Tibial nerve (tissue), 4 donors: ENCODE measurements around the gene UNC93A. TPM values are rescaled to one million over a fixed set of nuclear protein-coding genes. Genes with fewer than 3 reads are reported as not detected.

Experiments
- DNase-seq, 2 donors: peaks; one replicate each; pipeline ENCODE4 v3.0.0-alpha.2; 2019; ENCODE audit warnings: low spot score in 2 of 2
- H3K27ac ChIP-seq, 4 donors: fragments of 200-600 bp; sonication (generic) in 3 of 4; one replicate each; pipeline ENCODE4 v1.5.1; 2017 to 2019; ENCODE audit warnings: mild to moderate bottlenecking in 1 of 4
- H3K27me3 ChIP-seq, 2 donors: fragments of 200-600 bp; sonication (generic) in 1 of 2; one replicate each; pipeline versions ENCODE4 v1.5.1 to v1.6.0; 2017 to 2019
- H3K36me3 ChIP-seq, 3 donors: fragments of 200-600 bp; sonication (generic); one replicate each; pipeline ENCODE4 v1.5.1; 2018 to 2019
- H3K4me1 ChIP-seq, 4 donors: fragments of 200-600 bp; sonication (generic) in 3 of 4; one replicate each; pipeline ENCODE4 v1.5.1; 2017 to 2019
- H3K4me3 ChIP-seq, 4 donors: fragments of 200-600 bp; sonication (generic) in 3 of 4; one replicate each; pipeline ENCODE4 v1.5.1; 2017 to 2019; ENCODE audit warnings: mild to moderate bottlenecking in 1 of 4, moderate library complexity in 1 of 4
- H3K9me3 ChIP-seq, 4 donors: fragments of 200-600 bp; sonication (generic) in 3 of 4; one replicate each; pipeline ENCODE4 v1.5.1; 2017 to 2019
- EP300 ChIP-seq, 2 donors: sonication (generic); formaldehyde crosslinking; IDR thresholded peaks; one replicate each; pipeline ENCODE4 v1.6.1; 2017; ENCODE audit warnings: antibody characterized with exemption in 2 of 2, mild to moderate bottlenecking in 1 of 2
- POLR2A ChIP-seq, 2 donors: fragments of 450-650 bp; IDR thresholded peaks; one replicate each; pipeline ENCODE4 v1.6.1; 2017; ENCODE audit warnings: antibody characterized with exemption in 2 of 2, mild to moderate bottlenecking in 2 of 2, moderate library complexity in 2 of 2
- WGBS, 2 donors: methylation state at CpG; one replicate each; pipeline ENCODE4 v1.1.5; 2018; 5-methylcytosine and 5-hydroxymethylcytosine counted together
- total RNA-seq, 4 donors: library from RNA; depleted of rRNA; stranded (reverse); fragments of >200 nt; gene quantifications; one replicate each; pipeline ENCODE4 v1.1.0, GENCODE V29; 2016
- TF ChIP-seq, protein P1 (sequence below), 5 experiments: fragments of 200-600 bp in 3 of 5; fragments of 450-650 bp in 2 of 5; sonication (generic) in 3 of 5; IDR thresholded peaks; one replicate each; pipeline ENCODE4 v1.5.1; 2016 to 2019; ENCODE audit warnings: antibody characterized with exemption in 5 of 5, mild to moderate bottlenecking in 3 of 5, moderate library complexity in 2 of 5

UNC93A gene
- total RNA-seq, 4 donors from 2014 or later = not detected

DNA sequence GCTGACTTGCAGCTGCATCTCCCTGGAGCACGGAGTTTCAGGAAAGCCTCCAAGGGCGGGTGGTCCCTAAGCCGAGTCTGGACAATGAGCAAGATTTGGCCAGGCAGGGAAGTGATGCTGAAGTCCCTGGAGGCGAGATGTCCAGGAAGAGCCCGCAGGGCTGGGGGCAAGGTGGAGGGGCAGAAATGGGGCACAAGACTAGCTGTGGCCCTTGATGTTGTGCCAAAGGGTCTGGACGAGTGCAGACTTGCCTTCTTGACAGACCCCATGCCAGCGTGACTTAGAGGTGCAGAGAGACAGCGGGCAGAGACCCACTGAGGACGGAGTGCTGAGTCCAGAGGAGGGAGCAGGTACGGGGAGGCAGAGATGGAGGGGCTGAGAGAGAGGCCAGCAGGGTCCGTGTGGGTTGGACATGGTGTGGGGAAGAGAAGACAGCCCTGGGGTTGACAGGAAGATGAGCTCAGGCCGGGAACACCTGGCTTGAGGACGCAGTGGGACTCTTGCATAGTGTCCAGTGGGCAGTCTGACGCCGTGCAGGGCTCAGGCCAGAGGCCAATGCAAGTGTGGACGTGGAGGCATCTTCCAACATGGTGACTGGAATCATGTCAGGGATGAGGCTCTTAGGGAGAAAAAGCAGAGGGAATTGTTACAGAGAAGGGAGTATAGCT lies 8.7 kb downstream of the UNC93A start:
- Histone ChIP-seq H3K27ac (no peak overlapping the region), H3K9me3 (no peaks in the 10 kb centered on the region), H3K4me1 (no peaks in the 10 kb centered on the region), H3K4me3 (no peak overlapping the region), H3K36me3 (no peaks in the 10 kb centered on the region), H3K27me3 (no peaks in the 10 kb centered on the region)
- DNase-seq = no peak
- TF ChIP-seq, protein P1, sequence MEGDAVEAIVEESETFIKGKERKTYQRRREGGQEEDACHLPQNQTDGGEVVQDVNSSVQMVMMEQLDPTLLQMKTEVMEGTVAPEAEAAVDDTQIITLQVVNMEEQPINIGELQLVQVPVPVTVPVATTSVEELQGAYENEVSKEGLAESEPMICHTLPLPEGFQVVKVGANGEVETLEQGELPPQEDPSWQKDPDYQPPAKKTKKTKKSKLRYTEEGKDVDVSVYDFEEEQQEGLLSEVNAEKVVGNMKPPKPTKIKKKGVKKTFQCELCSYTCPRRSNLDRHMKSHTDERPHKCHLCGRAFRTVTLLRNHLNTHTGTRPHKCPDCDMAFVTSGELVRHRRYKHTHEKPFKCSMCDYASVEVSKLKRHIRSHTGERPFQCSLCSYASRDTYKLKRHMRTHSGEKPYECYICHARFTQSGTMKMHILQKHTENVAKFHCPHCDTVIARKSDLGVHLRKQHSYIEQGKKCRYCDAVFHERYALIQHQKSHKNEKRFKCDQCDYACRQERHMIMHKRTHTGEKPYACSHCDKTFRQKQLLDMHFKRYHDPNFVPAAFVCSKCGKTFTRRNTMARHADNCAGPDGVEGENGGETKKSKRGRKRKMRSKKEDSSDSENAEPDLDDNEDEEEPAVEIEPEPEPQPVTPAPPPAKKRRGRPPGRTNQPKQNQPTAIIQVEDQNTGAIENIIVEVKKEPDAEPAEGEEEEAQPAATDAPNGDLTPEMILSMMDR (IDR thresholded peaks at IDR 0.05) = no peak
- TF ChIP-seq EP300 (IDR thresholded peaks at IDR 0.05) (no peak), POLR2A (IDR thresholded peaks at IDR 0.05) (no peak)
- 85 to 96% methylated on average over 16 of the region's 16 CpGs for WGBS, 2 donors

DNA sequence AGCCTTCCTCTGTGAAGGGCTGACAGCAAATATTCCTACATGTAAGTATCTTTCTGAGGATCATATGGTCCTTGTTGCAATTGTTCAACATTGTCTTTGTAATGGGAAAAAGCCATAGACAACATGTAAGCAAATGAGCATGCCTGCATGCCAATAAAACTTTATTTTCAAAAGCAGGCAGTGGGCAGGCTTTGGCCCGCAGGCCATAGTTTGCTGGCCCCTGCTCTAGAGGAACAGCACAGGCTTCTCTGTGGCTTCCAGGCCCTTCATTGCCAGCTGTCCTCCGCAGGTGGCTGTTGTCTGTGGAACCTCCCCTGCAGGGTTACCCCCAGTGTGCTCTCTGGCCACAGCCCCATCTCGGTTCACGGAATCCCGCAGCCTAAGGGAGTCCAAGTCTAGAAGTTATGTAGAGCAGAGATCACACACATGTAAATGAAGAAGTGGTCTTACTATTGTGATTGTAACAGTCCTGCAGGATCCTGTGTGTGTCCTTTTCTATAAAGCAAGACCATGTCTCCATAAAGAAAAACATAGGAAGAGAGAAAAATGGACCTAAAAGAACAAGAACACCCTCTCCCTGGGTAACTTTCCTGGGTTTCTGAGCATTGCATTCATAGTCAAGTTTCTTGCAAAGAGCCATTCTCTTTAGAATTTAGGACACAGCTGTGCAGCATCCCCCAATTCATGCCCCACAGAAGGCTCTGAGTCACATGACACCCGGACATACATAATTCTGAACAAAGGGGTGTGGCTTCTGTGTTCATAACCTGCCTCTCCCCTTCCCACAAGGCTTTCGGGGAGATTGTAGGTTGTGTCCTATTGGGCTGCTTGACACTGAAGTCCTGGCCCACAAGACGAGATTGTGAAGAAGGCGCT lies 10.0 kb downstream of the UNC93A start:
- TF ChIP-seq POLR2A (IDR thresholded peaks at IDR 0.05) (no peak), EP300 (IDR thresholded peaks at IDR 0.05) (no peak)
- TF ChIP-seq, protein P1 (IDR thresholded peaks at IDR 0.05) = no peak
- Histone ChIP-seq H3K27me3 (no peaks in the 10 kb centered on the region), H3K4me1 (no peaks in the 10 kb centered on the region), H3K27ac (no peak overlapping the region), H3K4me3 (no peak overlapping the region), H3K9me3 (no peaks in the 10 kb centered on the region), H3K36me3 (no peaks in the 10 kb centered on the region)
- WGBS, 2 donors = 75 to 82% methylated on average over 9 of the region's 9 CpGs
- DNase-seq = no peak

DNA sequence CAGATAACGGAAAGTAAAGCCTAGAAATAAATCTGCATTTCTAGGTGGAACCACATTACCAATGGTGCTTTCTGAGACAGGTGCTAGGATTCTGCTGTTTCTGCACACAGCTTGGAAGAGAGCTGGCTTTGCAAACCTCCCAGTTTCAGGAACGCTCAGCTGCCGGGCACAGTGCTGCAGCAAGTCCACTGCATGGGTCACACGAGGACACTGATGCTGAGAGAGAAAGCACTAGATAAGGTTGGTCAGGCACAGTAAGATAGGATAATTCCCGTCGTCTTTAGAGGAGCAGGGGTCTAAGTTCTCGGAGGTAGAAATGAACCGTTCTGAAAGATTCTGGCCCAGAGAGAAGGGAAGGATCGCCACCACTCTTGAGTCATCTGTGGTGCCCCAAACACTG lies 11.0 kb downstream of the UNC93A start:
- Histone ChIP-seq H3K4me1 (no peaks in the 10 kb centered on the region), H3K4me3 (no peak overlapping the region), H3K9me3 (no peaks in the 10 kb centered on the region), H3K36me3 (no peaks in the 10 kb centered on the region), H3K27me3 (no peaks in the 10 kb centered on the region), H3K27ac (no peak overlapping the region)
- no peak for DNase-seq
- TF ChIP-seq POLR2A (IDR thresholded peaks at IDR 0.05) (no peak), EP300 (IDR thresholded peaks at IDR 0.05) (no peak)
- TF ChIP-seq, protein P1 (IDR thresholded peaks at IDR 0.05) = no peak
- WGBS, 2 donors = 84 to 89% methylated on average over 9 of the region's 9 CpGs

DNA sequence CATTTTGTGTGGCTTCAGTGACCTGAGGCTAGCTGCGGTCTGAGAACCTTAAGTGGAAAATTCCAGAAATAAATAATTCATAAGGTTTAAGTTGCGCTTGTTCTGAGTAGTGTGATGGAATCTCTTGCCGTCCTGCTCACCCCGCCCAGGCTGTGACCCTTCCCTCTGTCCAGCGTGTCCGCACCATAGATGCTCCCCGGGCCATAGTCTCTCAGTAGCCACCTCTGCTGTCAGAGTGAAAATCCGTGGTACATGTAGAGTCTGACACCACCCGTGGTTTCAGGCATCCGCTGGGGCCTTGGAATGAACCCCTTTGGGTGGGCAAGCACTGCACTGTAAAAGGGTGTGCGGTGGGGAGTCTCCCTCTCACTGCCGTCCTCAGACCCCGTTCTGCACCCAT lies 11.7 kb downstream of the UNC93A start:
- no peaks in the 10 kb centered on the region for H3K9me3 ChIP-seq
- H3K4me3 ChIP-seq = no peak overlapping the region
- H3K36me3 ChIP-seq = no peaks in the 10 kb centered on the region
- WGBS, 2 donors = 79 to 88% methylated on average over 13 of the region's 13 CpGs
- no peak for DNase-seq
- TF ChIP-seq POLR2A (IDR thresholded peaks at IDR 0.05) (no peak), EP300 (IDR thresholded peaks at IDR 0.05) (no peak)
- TF ChIP-seq, protein P1 (IDR thresholded peaks at IDR 0.05) = no peak
- H3K4me1 ChIP-seq = no peaks in the 10 kb centered on the region
- H3K27ac ChIP-seq = no peak overlapping the region
- no peaks in the 10 kb centered on the region for H3K27me3 ChIP-seq
